NCI-H1436 (cell line): ENCODE results near the gene PHLDB2.

Experiments
- DNase-seq: peaks from one replicate; lab custom pipeline; 2025; lab: John Stamatoyannopoulos, UW

Gene PHLDB2

DNA sequence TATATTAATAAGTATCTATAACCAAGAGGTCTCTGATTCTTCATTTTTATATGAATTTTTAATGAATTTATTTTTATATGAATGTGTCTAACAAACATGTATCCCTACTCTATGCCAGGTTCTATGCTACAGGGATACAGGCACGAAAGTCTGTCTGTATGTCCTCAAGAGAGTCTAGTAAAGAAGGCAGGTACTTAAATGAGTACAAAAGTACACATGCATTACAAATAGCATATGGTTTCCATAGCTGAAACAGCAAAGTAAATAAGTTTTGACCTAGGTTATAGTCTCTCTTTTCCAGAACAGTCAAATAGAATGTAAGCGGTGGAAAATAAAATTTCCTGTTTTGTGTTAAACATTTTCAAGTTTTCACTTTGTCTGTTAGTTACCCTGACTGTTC, 106.4 kb downstream of the PHLDB2 start:
- no peak for DNase-seq

DNA sequence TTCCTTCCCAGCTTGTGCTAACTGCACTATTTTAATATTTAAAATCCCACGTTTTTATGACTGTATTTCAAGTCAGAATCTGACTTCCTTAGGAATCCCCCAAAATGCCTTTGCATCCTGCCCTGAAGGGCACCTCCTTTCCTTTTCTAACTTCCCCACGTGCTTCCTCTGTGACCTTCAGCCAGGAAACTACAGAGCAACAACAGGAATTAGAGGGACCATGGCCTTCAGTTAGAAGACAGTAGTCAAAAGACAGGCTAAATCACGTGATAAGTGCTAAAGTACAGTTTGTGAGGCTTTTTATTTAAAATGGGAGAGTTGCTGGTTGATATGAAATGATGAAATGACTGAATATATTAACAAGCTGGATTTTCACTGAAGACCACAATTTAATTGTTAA, 108.0 kb downstream of the PHLDB2 start:
- no peak for DNase-seq

DNA sequence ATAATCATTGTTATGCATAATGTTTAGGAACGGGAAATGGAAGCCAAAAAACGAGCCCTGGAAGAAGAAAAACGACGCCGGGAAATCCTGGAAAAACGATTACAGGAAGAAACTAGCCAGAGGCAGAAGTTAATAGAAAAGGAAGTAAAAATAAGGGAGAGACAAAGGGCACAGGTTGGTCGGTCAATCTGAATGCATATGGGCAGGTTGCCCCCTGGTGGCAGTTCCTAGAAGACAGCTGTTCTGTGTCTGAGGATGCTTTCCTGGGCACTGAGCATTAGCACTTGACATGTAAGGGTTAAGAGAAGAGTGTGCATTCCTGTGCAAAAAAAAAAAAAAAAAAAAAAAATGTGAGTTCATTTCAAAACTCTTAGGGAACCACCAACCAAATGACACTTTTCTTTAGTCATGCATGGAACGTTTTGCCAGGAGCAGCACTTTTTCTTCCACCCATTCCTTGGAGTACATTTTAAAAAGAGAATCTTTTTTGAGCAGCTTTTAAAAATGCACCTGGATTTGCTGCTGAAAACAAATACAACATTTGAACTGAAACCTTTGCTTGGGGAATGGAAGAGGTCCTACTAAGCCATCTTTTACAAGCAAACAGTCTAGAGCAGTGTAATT, 108.7 kb downstream of the PHLDB2 start:
- peak; percentile 88 for DNase-seq

DNA sequence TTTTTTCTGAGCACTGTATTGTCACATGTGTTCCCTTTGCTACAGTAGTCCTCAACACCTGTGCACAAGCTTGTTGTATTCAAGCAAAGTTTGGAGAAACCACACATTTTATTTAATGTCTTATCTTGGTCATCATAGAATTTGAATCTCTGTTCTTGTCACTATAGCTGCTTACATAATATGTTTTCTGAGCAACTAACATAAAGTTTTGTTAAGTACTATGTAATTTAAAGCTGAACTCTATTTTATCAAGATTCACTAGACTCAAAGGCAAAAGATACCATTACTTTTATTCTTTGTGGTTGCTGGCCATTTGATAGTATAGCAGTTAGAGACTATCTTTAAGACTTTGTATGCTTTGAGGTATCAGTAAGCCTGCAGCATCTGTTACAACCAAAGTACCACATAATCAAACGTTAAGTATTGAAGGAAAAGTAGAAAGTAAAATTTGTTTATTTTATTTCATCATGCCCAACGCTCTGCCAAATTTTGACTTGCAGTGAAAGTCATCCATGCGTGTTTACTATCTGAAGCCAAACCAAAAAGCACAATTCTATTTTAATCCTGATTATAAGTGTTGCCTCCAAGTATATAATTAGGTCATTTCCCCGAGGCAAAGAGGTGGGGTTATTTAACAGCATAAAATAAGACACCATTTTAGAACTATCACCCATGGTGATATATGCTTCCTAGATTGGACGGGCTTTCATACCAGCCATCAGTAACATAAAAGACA, 109.4 kb downstream of the PHLDB2 start:
- DNase-seq = peak; percentile 71

DNA sequence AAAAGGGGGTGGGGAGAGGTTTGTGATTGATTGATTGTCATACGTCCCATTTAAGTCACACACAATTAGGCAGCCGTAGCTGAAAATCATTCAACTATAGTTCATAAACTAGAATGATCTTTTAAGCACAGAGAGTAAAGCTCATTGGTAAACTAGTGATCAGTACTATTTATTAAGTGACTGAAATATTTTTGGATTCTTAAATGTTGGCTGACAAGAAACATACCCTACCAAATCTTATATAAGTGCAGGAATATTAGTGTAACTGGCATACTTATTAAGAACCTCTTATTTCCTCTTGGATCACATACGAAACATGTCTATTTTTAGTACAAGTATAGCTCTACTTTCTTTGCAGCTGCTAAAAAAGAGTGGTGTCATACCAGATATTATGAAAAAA, 111.3 kb downstream of the PHLDB2 start:
- no peak for DNase-seq

DNA sequence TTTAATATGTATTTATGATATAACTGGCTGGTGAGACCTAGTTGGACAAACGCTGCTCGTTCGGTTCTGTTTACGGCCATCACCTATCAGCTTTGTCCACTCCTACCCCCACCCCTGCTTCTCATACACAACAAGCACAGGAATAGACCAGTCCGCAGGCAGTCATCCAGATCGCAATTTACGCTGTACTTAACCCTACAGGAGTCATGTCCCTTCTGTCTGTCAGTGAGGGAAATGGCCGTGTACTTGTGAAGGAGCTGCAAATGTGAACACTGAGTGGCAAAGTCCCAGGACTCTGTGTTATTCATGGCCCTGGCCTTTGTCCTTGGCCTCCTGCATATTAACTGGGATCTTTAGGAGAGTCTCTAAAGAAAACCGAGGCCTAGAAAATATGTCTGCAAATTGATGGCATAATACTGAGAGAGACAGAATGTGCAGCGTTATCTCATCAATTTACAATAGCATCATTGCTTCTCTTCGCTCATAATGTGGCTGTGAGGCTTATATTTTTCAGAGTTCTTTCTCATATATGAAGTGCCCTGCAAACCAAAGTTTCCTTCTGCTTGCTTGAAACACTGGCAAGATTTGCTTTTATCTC, 112.6 kb downstream of the PHLDB2 start:
- no peak for DNase-seq

- no peak for DNase-seq
Observed at GRCh38 chr3:111972891-111973290, 113.8 kb downstream of the PHLDB2 start.

GRCh38 chr3:111975131-111975530, 116.1 kb downstream of the PHLDB2 start:
- no peak for DNase-seq

GRCh38 chr3:111976254-111976653, 117.2 kb downstream of the PHLDB2 start:
- no peak for DNase-seq

- DNase-seq = peak; percentile 99
Observed at GRCh38 chr3:111978583-111979433, 119.7 kb downstream of the PHLDB2 start, which contains the start of gene ABHD10. Gene ABHD10, plus strand, starts transcription at chr3:111979026. Its CDS starts 36 bp downstream, at chr3:111979062.

GRCh38 chr3:111979434-111980038, 120.5 kb downstream of the PHLDB2 start:
- no peak for DNase-seq

- DNase-seq = no peak
Observed at GRCh38 chr3:111980716-111981456, 121.8 kb downstream of the PHLDB2 start.

DNA sequence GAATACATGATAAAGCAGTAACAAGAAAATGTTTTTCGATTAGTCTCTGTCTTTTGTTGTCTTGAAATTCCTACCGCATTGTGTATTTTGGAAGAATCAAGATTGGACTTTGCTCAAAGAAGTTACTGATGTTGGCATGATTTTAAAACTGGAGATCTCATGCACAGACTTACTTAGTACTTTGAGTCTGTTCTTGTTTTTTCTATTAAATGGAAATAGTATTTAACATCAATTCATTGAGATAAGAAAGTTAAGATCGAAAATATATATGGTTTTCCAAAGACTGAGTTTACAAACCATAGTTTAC, 122.3 kb downstream of the PHLDB2 start:
- no peak for DNase-seq

DNA sequence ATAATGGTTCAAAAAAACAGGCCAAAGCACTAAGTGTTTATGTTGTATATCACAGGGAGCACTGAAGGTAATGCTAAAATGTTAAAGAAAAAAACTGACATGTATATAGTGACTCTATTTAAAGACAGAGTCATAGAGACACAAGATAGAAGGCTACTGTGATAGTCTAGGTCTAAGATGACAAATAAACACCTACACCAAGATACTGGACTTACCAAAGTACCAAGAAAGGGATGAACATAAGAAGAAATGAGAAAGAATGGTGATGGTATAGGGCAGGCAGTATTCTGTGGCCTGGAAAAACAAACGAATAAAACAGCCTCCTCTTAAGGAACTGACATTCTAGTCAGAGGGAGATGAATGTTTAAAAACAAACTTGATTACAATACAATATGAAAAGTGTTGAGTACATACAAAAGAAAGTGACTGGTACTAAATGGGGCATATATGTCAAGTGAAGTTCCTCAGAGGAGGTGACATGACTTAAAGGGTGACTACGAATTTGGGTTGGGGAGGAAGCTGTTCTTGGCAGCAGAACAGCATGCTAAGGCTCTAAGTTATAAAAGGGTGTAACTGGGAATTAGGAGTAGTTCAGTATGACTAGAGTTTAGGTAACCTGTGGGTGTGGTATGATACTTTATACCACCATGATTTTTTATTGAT, 125.7 kb downstream of the PHLDB2 start:
- DNase-seq = no peak

GRCh38 chr3:111986800-111987199, 127.7 kb downstream of the PHLDB2 start:
- DNase-seq = no peak

DNA sequence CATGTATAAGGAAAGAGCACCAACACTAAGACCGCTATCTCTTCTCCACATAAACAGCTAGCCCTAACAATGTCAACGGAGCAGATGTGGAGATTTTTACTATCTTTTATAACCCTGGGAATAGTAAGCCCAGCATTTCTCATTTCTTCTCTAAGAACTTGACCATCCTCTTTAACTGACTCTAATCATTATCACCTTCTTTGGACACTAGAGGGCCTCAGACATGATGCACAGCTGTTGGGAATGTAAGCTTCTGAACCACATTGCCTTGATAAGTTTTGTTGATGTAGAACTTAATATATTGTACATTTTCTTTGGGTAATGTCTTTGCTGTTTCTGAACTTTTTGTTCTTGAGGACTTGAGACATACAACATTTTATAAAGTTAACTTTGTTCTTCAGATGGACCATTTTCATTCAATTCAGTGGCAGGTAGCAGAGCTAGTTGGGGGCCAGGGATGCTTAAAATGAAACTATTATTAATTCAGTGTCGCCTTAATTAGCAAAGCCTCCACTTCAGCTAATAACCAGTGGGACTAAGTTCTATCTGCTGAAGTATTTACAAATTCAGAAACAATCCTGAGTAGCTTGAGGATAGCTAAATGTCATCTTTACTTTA, 130.1 kb downstream of the PHLDB2 start:
- DNase-seq = peak; percentile 71

DNA sequence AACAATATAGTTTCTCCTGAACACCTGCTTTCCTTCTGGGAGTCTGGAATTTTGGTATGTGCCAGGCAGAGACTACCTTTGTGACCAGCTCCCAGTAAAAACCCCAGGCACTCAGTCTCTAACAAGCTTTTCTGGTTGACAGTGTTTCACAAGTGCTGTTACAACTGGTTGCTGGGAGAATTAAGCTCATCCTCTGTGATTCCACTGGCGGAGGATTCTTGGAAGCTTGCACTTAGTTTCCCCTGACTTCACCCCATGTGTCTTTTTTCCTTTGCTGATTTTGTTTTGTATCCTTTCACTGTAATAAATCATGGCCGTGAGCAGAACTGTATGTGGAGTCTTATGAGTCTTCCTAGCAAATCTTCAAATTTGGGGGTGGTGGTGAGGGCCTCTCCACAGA, 134.0 kb downstream of the PHLDB2 start:
- DNase-seq = no peak

GRCh38 chr3:111998636-111999483, 139.8 kb downstream of the PHLDB2 start, which contains the start of gene TAGLN3:
Gene TAGLN3, plus strand, starts transcription at chr3:111998922. Its CDS starts 501 bp downstream, at chr3:111999423.
- DNase-seq = peak; percentile 71
